Astrocyte (in vitro differentiated cells and primary cell): ENCODE measurements around the gene HLA-A. TPM values are rescaled to one million over a fixed set of nuclear protein-coding genes. Genes with fewer than 3 reads are reported as not detected.

Experiments
- DNase-seq: peaks from one replicate; pipeline ENCODE4 v3.0.0-alpha.2; 2010; ENCODE audit warnings: low read depth
- FAIRE-seq: peaks from 2 replicates; lab custom pipeline; 2011; peaks lifted over from hg19 to GRCh38; lab: Jason Lieb, UNC
- H2AFZ ChIP-seq: 2 replicates; pipeline ENCODE4 v1.6.0; 2012; ENCODE audit warnings: low read depth, low read length, inconsistent platforms
- H3K27ac ChIP-seq: 2 replicates; pipeline ENCODE4 v1.5.1; 2011; ENCODE audit warnings: low read depth, low read length, inconsistent platforms
- H3K27me3 ChIP-seq: 2 replicates; pipeline ENCODE4 v1.6.0; 2011; ENCODE audit warnings: low read length, inconsistent platforms; ENCODE audit not compliant: insufficient read depth
- H3K36me3 ChIP-seq: 2 replicates; pipeline ENCODE4 v1.5.1; 2011; ENCODE audit warnings: low read length, inconsistent platforms; ENCODE audit not compliant: insufficient read depth
- H3K4me1 ChIP-seq: 2 replicates; pipeline ENCODE4 v1.5.1; 2011; ENCODE audit warnings: low read length, inconsistent platforms; ENCODE audit not compliant: insufficient read depth
- H3K4me2 ChIP-seq: 2 replicates; pipeline ENCODE4 v1.6.0; 2012; ENCODE audit warnings: low read length, inconsistent platforms
- H3K4me3 ChIP-seq: 2 replicates; pipeline ENCODE4 v1.5.1; 2011; ENCODE audit warnings: low read depth, mild to moderate bottlenecking, low read length, inconsistent platforms; ENCODE audit not compliant: insufficient read depth
- H3K79me2 ChIP-seq: 2 replicates; pipeline ENCODE4 v1.6.0; 2012; ENCODE audit warnings: mild to moderate bottlenecking, low read length, inconsistent platforms; ENCODE audit not compliant: insufficient read depth
- H3K9ac ChIP-seq: 2 replicates; pipeline ENCODE4 v1.6.0; 2012; ENCODE audit warnings: mild to moderate bottlenecking, low read length, inconsistent platforms
- H3K9me3 ChIP-seq: 2 replicates; pipeline ENCODE4 v1.5.1; 2012; ENCODE audit warnings: low read depth, mild to moderate bottlenecking, low read length, inconsistent platforms; ENCODE audit not compliant: insufficient read depth
- H4K20me1 ChIP-seq: 2 replicates; pipeline ENCODE4 v1.6.0; 2012; ENCODE audit warnings: low read length, inconsistent platforms; ENCODE audit not compliant: insufficient read depth
- H3K27ac Mint-ChIP-seq: one replicate; pipeline ENCODE4 v1.8.0; 2021; ENCODE audit warnings: mild to moderate bottlenecking, mixed read lengths; ENCODE audit not compliant: unreplicated experiment
- H3K27me3 Mint-ChIP-seq: one replicate; pipeline ENCODE4 v1.8.0; 2021; ENCODE audit warnings: low read depth, mixed read lengths; ENCODE audit not compliant: unreplicated experiment
- H3K36me3 Mint-ChIP-seq: one replicate; pipeline ENCODE4 v1.8.0; 2021; ENCODE audit warnings: low read depth, mixed read lengths; ENCODE audit not compliant: unreplicated experiment
- H3K4me1 Mint-ChIP-seq: one replicate; pipeline ENCODE4 v1.8.0; 2021; ENCODE audit warnings: low read depth, mixed read lengths; ENCODE audit not compliant: unreplicated experiment
- H3K4me3 Mint-ChIP-seq: one replicate; pipeline ENCODE4 v1.8.0; 2021; ENCODE audit warnings: mild to moderate bottlenecking, moderate library complexity, mixed read lengths; ENCODE audit not compliant: unreplicated experiment
- H3K9me3 Mint-ChIP-seq: one replicate; pipeline ENCODE4 v1.8.0; 2021; ENCODE audit warnings: mild to moderate bottlenecking, mixed read lengths; ENCODE audit not compliant: unreplicated experiment
- EZH2 ChIP-seq: IDR thresholded peaks from 2 replicates; pipeline ENCODE4 v1.6.1; 2012; ENCODE audit warnings: mild to moderate bottlenecking, low read length, inconsistent platforms; ENCODE audit not compliant: insufficient read depth
- total RNA-seq: library from RNA; stranded (reverse); gene quantifications from 2 replicates; pipeline ENCODE4 v1.2.1, GENCODE V29; 2021
- TF ChIP-seq, protein P1 (sequence below): IDR thresholded peaks from 2 replicates; pipeline ENCODE4 v1.5.1; 2011; ENCODE audit warnings: low read depth, mild to moderate bottlenecking, inconsistent platforms, low read length, moderate library complexity; ENCODE audit not compliant: insufficient read depth

Gene HLA-A
- total RNA-seq, 1 donor from 2014 or later, result 327 TPM

- Histone ChIP-seq H3K4me2 (no peak overlapping the region), H3K4me1 (no peaks in the 10 kb centered on the region), H4K20me1 (no peaks in the 10 kb centered on the region), H3K36me3 (no peaks in the 10 kb centered on the region), H3K79me2 (no peaks in the 10 kb centered on the region), H3K27ac (no peak overlapping the region), H3K9me3 (no peaks in the 10 kb centered on the region), H2AFZ (no peak overlapping the region), H3K4me3 (no peak overlapping the region), H3K9ac (no peak overlapping the region), H3K27me3 (peaks cover 3% of the 10 kb centered on the region)
- DNase-seq, result no peak
- peaks cover 26% of the 10 kb centered on the region for H3K27me3 Mint-ChIP-seq
- no peaks in the 10 kb centered on the region for H3K4me1 Mint-ChIP-seq
- no peak overlapping the region for H3K27ac Mint-ChIP-seq
- H3K36me3 Mint-ChIP-seq, result peaks cover 2% of the 10 kb centered on the region
- TF ChIP-seq EZH2, result no peak
- TF ChIP-seq, protein P1, sequence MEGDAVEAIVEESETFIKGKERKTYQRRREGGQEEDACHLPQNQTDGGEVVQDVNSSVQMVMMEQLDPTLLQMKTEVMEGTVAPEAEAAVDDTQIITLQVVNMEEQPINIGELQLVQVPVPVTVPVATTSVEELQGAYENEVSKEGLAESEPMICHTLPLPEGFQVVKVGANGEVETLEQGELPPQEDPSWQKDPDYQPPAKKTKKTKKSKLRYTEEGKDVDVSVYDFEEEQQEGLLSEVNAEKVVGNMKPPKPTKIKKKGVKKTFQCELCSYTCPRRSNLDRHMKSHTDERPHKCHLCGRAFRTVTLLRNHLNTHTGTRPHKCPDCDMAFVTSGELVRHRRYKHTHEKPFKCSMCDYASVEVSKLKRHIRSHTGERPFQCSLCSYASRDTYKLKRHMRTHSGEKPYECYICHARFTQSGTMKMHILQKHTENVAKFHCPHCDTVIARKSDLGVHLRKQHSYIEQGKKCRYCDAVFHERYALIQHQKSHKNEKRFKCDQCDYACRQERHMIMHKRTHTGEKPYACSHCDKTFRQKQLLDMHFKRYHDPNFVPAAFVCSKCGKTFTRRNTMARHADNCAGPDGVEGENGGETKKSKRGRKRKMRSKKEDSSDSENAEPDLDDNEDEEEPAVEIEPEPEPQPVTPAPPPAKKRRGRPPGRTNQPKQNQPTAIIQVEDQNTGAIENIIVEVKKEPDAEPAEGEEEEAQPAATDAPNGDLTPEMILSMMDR, result no peak
- no peak overlapping the region for H3K4me3 Mint-ChIP-seq
- FAIRE-seq, result no peak
- H3K9me3 Mint-ChIP-seq, result peaks cover 16% of the 10 kb centered on the region
Measured at GRCh38 chr6:29899281-29899680, 43.1 kb upstream of the HLA-A start.

- FAIRE-seq, result no peak
- peaks cover 2% of the 10 kb centered on the region for H3K4me1 Mint-ChIP-seq
- peaks cover 46% of the 10 kb centered on the region for H3K27me3 Mint-ChIP-seq
Measured at GRCh38 chr6:29905286-29905685, 37.0 kb upstream of the HLA-A start.

More at GRCh38 chr6:29905286-29905685, 37.0 kb upstream of the HLA-A start:
- no peak overlapping the region for H3K27ac ChIP-seq
- Mint-ChIP-seq H3K36me3 (no peaks in the 10 kb centered on the region), H3K27ac (no peak overlapping the region), H3K4me3 (no peak overlapping the region), H3K9me3 (no peaks in the 10 kb centered on the region)
- H3K9me3 ChIP-seq, result no peaks in the 10 kb centered on the region
- no peak for TF ChIP-seq EZH2
- TF ChIP-seq, protein P1, result no peak
- no peak overlapping the region for H3K4me2 ChIP-seq
- no peak for DNase-seq
- H3K4me3 ChIP-seq, result no peak overlapping the region
- H3K36me3 ChIP-seq, result no peaks in the 10 kb centered on the region
- no peak overlapping the region for H2AFZ ChIP-seq
- no peaks in the 10 kb centered on the region for H4K20me1 ChIP-seq
- peaks cover 5% of the 10 kb centered on the region for H3K27me3 ChIP-seq
- H3K4me1 ChIP-seq, result no peaks in the 10 kb centered on the region
- H3K9ac ChIP-seq, result no peak overlapping the region
- no peaks in the 10 kb centered on the region for H3K79me2 ChIP-seq
